MCF 10A (cell line): ENCODE data around the gene MYO5C. TPM values are rescaled to one million over a fixed set of nuclear protein-coding genes. Genes with fewer than 3 reads are reported as not detected.
"Not testable (repeated sequence)": the region's sequence is repeated elsewhere in the genome, so short reads cannot be mapped to it uniquely, and the experiment has no call there.

Experiments used
- BruUV-seq: library from RNA; stranded (reverse); fragments of 400-500 nt; replicated peaks from 2 replicates; lab custom pipeline; 2021; lab: Mats Ljungman, UMichigan
- CTCF ChIA-PET: fragments of 300-600 bp; sonication (Branson Sonifier 250); formaldehyde crosslinking; extraction: SDS; loops from one replicate; lab custom pipeline; 2021; ENCODE audit warnings: antibody characterized with exemption, inconsistent platforms; lab: Yijun Ruan, JAX
- POLR2A ChIA-PET: fragments of 300-600, 350-650 bp; sonication (Branson Sonifier 250); formaldehyde crosslinking; extraction: SDS; loops from one replicate; lab custom pipeline; 2020; ENCODE audit warnings: antibody characterized with exemption, inconsistent platforms; lab: Yijun Ruan, JAX
- DNase-seq: peaks from one replicate; pipeline ENCODE4 v3.0.0-alpha.2; 2018; ENCODE audit not compliant: unreplicated experiment
- H3K27ac Mint-ChIP-seq: one replicate; pipeline ENCODE4 v1.8.0; 2022; ENCODE audit warnings: mild to moderate bottlenecking, low read depth, mixed read lengths; ENCODE audit not compliant: unreplicated experiment
- H3K27me3 Mint-ChIP-seq: one replicate; pipeline ENCODE4 v1.8.0; 2022; ENCODE audit warnings: mixed read lengths; ENCODE audit not compliant: insufficient read depth, unreplicated experiment
- H3K36me3 Mint-ChIP-seq: one replicate; pipeline ENCODE4 v1.8.0; 2022; ENCODE audit warnings: mild to moderate bottlenecking, moderate library complexity, mixed read lengths; ENCODE audit not compliant: insufficient read depth, unreplicated experiment
- H3K4me1 Mint-ChIP-seq: one replicate; pipeline ENCODE4 v1.8.0; 2022; ENCODE audit warnings: mixed read lengths; ENCODE audit not compliant: insufficient read depth, unreplicated experiment
- H3K4me3 Mint-ChIP-seq: one replicate; pipeline ENCODE4 v1.8.0; 2022; ENCODE audit warnings: mild to moderate bottlenecking, moderate library complexity, mixed read lengths; ENCODE audit not compliant: unreplicated experiment
- H3K9me3 Mint-ChIP-seq: one replicate; pipeline ENCODE4 v1.8.0; 2022; ENCODE audit warnings: mixed read lengths; ENCODE audit not compliant: unreplicated experiment
- CTCF ChIP-seq: fragments of 200-600 bp; IDR thresholded peaks from one replicate; pipeline ENCODE4 v1.8.0; 2022; ENCODE audit warnings: antibody characterized with exemption, mild to moderate bottlenecking; ENCODE audit not compliant: unreplicated experiment
- intact Hi-C: fragments of 100-400 bp; cut with micrococcal nuclease; formaldehyde crosslinking; loops from 2 replicates; pipeline ENCODE4 v1.14.1; 2022
- total RNA-seq: library from RNA; stranded (reverse); gene quantifications from 2 replicates; pipeline ENCODE4 v1.2.3, GENCODE V29; 2022

Gene MYO5C
- total RNA-seq, 1 experiment from 2014 or later = 29.4 TPM

DNA sequence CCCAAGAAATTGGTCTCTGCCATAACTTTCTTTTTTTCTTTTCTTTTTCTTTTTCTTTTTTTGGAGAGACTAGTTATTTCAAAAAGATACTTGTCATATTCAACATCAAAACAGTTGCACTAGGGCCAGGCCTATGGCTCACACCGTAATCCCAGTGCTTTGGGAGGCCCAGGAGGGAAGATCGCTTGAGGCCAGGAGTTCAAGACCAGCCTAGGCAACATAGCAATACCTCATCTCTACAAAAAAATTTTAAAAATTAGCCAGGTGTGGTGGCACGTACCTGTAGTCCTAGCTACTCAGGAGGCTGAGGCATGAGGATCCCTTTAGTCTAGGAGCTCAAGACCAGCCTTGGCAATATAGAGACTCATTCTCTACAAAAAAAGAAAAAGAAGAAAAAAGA, 55.4 kb downstream of the MYO5C start:
- no peak for TF ChIP-seq CTCF
- no peaks in the 10 kb centered on the region for H3K27me3 Mint-ChIP-seq
- peaks cover 71% of the 10 kb centered on the region for H3K36me3 Mint-ChIP-seq
- ChIA-PET CTCF (interaction anchor here (0.9 to 1.3 kb wide), 2 partner anchors 8 to 13 kb away, joined by 4 to 9 read pairs; no protein-coding TSS in a partner anchor), POLR2A (interaction anchor here (1.2 kb wide), 1 partner anchor 9 kb away, joined by 3 read pairs; no protein-coding TSS in a partner anchor)
- BruUV-seq = no TSS peak
- DNase-seq = no peak
- H3K9me3 Mint-ChIP-seq = no peaks in the 10 kb centered on the region
- H3K4me3 Mint-ChIP-seq = no peak overlapping the region
- intact Hi-C loops = no loop called here
- no peak overlapping the region for H3K27ac Mint-ChIP-seq
- no peaks in the 10 kb centered on the region for H3K4me1 Mint-ChIP-seq

DNA sequence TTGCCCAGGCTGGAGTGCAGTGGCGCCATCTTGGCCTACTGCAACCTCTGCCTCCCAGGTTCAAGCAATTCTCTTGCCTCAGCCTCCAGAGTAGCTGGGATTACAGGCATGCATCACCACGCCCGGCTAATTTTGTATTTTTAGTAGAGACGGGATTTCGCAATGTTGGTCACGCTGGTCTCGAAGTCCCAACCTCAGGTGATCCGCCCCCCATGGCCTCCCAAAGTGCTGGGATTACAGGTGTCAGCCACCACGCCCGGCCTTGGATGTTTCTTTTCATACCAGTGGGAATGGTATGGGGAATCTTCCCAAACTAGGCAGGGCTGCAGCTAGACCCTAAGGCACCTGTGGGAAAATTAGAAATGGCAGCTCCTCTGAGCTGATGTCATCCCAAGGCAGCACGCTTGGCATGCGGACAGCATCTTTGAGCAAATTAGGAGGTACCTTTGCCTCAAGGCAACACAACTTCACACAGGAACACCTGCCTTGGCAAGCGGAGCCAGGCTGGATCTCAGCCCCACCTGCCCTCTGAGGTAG, 56.5 kb downstream of the MYO5C start:
- BruUV-seq, H3K4me1 Mint-ChIP-seq, H3K27me3 Mint-ChIP-seq, DNase-seq, H3K4me3 Mint-ChIP-seq, H3K27ac Mint-ChIP-seq, H3K9me3 Mint-ChIP-seq, intact Hi-C loops: not testable (repeated sequence)
- ChIA-PET CTCF (interaction anchor here (0.8 to 1.9 kb wide), 6 partner anchors 10 to 55 kb away, joined by 3 to 9 read pairs (median 4); no protein-coding TSS in a partner anchor), POLR2A (interaction anchor here (1.2 kb wide), 2 partner anchors 7 to 10 kb away, joined by 3 read pairs; no protein-coding TSS in a partner anchor)
- H3K36me3 Mint-ChIP-seq = peaks cover 71% of the 10 kb centered on the region

GRCh38 chr15:52238149-52238548, 57.5 kb downstream of the MYO5C start:
- no peak overlapping the region for H3K27ac Mint-ChIP-seq
- H3K4me1 Mint-ChIP-seq = no peaks in the 10 kb centered on the region
- intact Hi-C loops = no loop called here
- H3K9me3 Mint-ChIP-seq = no peaks in the 10 kb centered on the region
- peaks cover 74% of the 10 kb centered on the region for H3K36me3 Mint-ChIP-seq
- no peaks in the 10 kb centered on the region for H3K27me3 Mint-ChIP-seq
- ChIA-PET POLR2A (interaction anchor here (1.2 kb wide), 1 partner anchor 8 kb away, joined by 3 read pairs; no protein-coding TSS in a partner anchor), CTCF (interaction anchor here (1.3 to 1.9 kb wide), 2 partner anchors 9 to 11 kb away, joined by 6 to 7 read pairs; no protein-coding TSS in a partner anchor)
- no TSS peak for BruUV-seq
- no peak overlapping the region for H3K4me3 Mint-ChIP-seq
- no peak for TF ChIP-seq CTCF
- DNase-seq = no peak

DNA sequence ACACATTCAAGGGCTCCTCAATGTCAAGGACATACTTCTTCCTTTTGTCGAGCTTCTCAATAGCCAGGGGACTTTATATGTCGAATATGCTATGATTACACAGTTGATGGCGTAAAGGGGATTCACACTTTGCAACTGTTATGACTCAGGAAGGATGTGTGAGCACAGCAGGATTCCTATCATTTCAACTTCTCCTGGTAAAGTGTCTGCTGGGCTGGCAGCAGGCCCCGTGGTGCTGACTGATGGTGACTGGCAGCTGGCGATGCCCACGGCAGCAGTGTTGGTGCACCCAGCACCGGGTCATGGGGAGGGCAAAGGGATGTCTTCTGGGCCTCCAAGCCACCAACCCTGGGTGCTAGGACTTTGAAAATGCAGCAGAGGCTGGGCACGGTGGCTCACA, 59.6 kb downstream of the MYO5C start:
- H3K4me1 Mint-ChIP-seq = no peaks in the 10 kb centered on the region
- ChIA-PET POLR2A (interaction anchor here (0.5 to 1.6 kb wide), 2 partner anchors 10 to 50 kb away, joined by 3 to 6 read pairs; no protein-coding TSS in a partner anchor), CTCF (interaction anchor here (0.7 to 2.5 kb wide), 5 partner anchors 9 to 348 kb away, joined by 3 to 18 read pairs (median 3); no protein-coding TSS in a partner anchor)
- peaks cover 70% of the 10 kb centered on the region for H3K36me3 Mint-ChIP-seq
- no peak for TF ChIP-seq CTCF
- DNase-seq = no peak
- no peaks in the 10 kb centered on the region for H3K9me3 Mint-ChIP-seq
- intact Hi-C loops = no loop called here
- no TSS peak for BruUV-seq
- no peaks in the 10 kb centered on the region for H3K27me3 Mint-ChIP-seq
- H3K4me3 Mint-ChIP-seq = no peak overlapping the region
- no peak overlapping the region for H3K27ac Mint-ChIP-seq
